GM12872 (cell line): ENCODE results near the gene FAM13A.

Experiments
- TF ChIP-seq, protein P1 (sequence below): IDR thresholded peaks from 3 replicates; pipeline ENCODE4 v1.5.1; 2011; ENCODE audit warnings: low read depth, mild to moderate bottlenecking, low read length, moderate library complexity; ENCODE audit not compliant: insufficient read depth

The FAM13A gene

DNA sequence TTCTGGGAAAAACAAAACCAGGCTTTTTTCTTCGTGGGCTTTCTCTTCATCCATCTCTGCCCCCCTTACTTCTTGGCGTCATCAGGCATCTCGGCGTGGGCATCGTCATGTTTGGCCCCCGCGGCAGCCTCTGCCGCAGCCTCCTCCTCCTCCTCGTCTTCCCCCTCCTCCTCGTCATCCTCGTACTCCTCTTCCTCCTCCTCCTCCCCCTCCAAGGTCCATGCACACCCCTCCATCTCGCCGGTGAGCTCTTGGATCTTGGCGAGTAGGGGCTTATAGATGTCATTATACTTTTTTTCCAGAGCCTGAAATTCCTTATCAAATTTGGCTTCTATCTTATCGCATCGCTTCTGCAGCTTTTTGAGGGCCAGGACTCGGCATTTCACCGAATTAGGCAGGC, 359.8 kb downstream of the FAM13A start:
- TF ChIP-seq, protein P1, sequence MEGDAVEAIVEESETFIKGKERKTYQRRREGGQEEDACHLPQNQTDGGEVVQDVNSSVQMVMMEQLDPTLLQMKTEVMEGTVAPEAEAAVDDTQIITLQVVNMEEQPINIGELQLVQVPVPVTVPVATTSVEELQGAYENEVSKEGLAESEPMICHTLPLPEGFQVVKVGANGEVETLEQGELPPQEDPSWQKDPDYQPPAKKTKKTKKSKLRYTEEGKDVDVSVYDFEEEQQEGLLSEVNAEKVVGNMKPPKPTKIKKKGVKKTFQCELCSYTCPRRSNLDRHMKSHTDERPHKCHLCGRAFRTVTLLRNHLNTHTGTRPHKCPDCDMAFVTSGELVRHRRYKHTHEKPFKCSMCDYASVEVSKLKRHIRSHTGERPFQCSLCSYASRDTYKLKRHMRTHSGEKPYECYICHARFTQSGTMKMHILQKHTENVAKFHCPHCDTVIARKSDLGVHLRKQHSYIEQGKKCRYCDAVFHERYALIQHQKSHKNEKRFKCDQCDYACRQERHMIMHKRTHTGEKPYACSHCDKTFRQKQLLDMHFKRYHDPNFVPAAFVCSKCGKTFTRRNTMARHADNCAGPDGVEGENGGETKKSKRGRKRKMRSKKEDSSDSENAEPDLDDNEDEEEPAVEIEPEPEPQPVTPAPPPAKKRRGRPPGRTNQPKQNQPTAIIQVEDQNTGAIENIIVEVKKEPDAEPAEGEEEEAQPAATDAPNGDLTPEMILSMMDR = no peak

DNA sequence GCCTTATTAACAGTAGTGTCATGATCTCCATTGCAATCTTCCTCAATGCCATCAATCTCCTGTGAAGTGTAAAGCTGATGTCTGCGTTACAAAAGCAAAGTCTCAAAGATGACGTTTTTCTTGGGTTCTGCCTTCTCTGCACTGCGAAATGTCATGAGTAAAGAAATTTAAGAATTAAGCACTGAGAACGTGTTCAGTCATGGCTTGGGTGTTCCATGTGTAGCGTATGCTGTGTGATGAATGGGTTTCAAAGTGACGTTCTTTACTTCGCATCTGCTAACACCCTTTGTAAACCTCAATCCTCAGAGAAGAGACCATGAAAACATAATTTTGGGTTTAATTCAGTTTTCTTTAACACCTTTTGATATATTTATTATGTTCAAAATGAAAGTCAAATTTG, 360.4 kb downstream of the FAM13A start:
- TF ChIP-seq, protein P1 = no peak

DNA sequence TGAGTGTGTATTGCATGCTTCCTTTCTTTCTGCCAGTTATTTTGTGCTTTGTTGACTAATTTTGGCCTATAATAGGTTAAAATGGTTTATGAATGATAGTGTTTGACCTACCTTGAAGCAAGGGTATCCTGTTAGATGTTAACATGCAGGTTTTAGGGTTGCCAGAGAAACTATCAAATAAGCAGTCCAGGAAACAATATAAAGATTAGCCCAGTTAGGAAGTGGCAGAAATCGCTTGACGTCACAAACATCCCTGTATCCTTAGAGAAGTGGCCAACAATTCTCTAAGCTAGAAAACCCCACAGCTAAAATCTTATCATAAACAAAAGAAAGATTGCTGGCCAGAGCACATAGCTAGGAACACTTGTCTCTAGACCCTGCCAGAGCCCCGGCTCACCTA, 363.2 kb downstream of the FAM13A start:
- TF ChIP-seq, protein P1 = no peak

DNA sequence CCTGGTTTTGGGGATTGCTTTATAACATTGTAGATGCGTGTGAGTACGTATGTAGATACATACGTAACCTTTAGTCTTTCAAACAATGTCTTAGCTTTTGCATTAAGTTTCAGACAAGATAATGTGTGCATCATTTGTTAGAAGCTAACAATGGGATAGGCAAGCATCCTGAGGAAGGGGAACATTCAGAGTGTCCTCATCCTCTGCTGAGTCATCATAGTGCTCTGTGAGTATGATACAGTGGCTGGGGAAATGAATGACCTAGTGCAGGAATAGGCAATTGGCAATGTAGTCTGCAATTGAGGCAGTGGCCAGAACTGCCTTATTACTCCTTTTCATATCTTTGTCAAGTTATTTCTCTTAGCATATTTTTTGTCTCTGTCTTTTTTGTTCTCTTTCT, 366.6 kb downstream of the FAM13A start:
- TF ChIP-seq, protein P1 = no peak

DNA sequence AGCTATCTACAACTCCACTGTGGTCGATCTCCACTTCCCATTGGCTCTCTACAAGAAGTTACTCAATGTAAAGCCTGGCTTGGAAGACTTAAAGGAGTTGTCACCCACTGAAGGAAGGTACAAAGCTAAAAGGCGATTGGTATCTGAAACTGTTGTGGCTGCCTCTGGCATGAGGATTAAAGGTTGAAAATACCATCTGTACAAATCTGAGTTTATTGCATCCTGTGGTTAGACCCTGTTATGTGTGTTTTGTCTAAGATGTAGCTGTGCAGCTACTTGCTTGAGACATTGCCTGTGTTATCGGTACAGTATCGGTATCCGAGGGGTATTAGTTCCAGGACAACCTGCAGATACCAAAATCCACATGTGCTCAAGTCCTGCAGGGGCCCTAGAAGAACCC, 375.8 kb downstream of the FAM13A start:
- TF ChIP-seq, protein P1 = no peak
